Urinary bladder (tissue), 4 donors: ENCODE results near the gene MAN1C1. TPM values are rescaled to one million over a fixed set of nuclear protein-coding genes. Genes with fewer than 3 reads are reported as not detected.
"Not testable (repeated sequence)": the region's sequence is repeated elsewhere in the genome, so short reads cannot be mapped to it uniquely, and the experiment has no call there.

Source experiments
- DNase-seq: peaks from one replicate; pipeline ENCODE4 v3.0.0-alpha.2; 2015; ENCODE audit errors: extremely low spot score
- H3K27ac ChIP-seq: one replicate; pipeline ENCODE4 v1.5.1; 2013; ENCODE audit warnings: low read depth, mild to moderate bottlenecking, moderate library complexity
- H3K36me3 ChIP-seq: one replicate; pipeline ENCODE4 v1.6.1; 2013; ENCODE audit warnings: mild to moderate bottlenecking, moderate library complexity; ENCODE audit not compliant: insufficient read depth
- H3K4me1 ChIP-seq: one replicate; pipeline ENCODE4 v1.6.1; 2013; ENCODE audit warnings: mild to moderate bottlenecking, moderate library complexity; ENCODE audit not compliant: insufficient read depth
- H3K4me3 ChIP-seq: one replicate; pipeline ENCODE4 v1.5.1; 2013; ENCODE audit warnings: low read depth, low read length
- WGBS: extraction: QIAGEN DNeasy Blood & Tissue Kit; methylation state at CpG from one replicate; pipeline ENCODE4 v1.1.7; 2013; 5-methylcytosine and 5-hydroxymethylcytosine counted together
- polyA plus RNA-seq: library from polyadenylated mRNA; stranded (reverse); fragments of 200-250 nt; gene quantifications from one replicate; pipeline ENCODE4 v1.2.3, GENCODE V29; 2013
- total RNA-seq: library from RNA; depleted of rRNA; stranded (reverse); fragments of >200 nt; gene quantifications from one replicate; pipeline ENCODE4 v1.2.3, GENCODE V29; 2014
- donor health status: healthy with polysubstance abuse.
- donor health status: healthy.

Gene MAN1C1
- total and polyA plus RNA-seq, 2 donors, result 18.2 to 26.4 TPM

DNA sequence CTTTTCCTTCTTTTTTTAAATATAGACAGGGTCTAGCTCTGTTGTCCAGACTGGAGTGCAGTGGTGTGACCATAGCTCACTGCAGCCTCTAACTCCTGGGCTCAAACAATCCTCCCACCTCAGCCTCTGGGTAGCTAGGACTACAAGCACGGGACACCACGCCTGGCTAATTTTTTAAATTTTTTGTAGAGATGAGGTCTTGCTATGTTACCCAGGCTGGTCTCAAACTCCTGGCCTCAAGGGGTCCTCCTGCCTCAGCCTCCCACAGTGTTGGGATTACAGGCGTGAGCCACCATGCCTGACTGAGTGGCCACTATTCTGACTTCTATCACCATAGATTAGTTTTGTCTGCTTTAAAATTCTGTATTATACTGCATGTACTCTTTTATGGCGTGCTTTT, 80.1 kb downstream of the MAN1C1 start:
- not testable (repeated sequence) for H3K4me3 ChIP-seq, DNase-seq, H3K4me1 ChIP-seq, H3K27ac ChIP-seq, H3K36me3 ChIP-seq
- WGBS, result 97% methylated on average over 4 of the region's 4 CpGs

GRCh38 chr1:25697435-25698217, 81.0 kb downstream of the MAN1C1 start:
- WGBS, result 70% methylated on average over 10 of the region's 10 CpGs
- H3K27ac ChIP-seq, result no peak overlapping the region
- H3K4me1 ChIP-seq, result no peaks in the 10 kb centered on the region
- H3K4me3 ChIP-seq, result no peak overlapping the region
- no peak for DNase-seq
- H3K36me3 ChIP-seq, result no peaks in the 10 kb centered on the region

- DNase-seq, result no peak
- Histone ChIP-seq H3K27ac (no peak overlapping the region), H3K36me3 (no peaks in the 10 kb centered on the region), H3K4me3 (no peak overlapping the region), H3K4me1 (no peaks in the 10 kb centered on the region)
- WGBS, result 91% methylated on average over 10 of the region's 10 CpGs
Measured at GRCh38 chr1:25698252-25698651, 81.7 kb downstream of the MAN1C1 start.

DNA sequence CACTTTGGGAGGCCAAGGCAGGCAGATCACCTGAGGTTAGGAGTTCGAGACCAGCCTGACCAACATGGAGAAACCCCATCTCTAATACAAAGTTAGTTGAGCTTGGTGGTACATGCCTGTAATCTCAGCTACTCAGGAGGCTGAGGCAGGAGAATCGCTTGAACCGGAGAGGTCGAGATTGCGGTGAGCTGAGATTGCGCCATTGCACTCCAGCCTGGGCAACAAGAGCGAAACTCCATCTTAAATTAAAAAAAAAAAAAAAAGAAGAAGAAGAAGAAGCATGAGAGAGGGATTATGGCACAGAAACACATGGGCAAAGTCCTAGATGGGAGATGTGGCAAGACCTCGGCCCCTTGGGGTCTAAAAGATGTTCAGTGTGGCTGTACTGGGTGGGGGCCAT, 82.5 kb downstream of the MAN1C1 start:
- not testable (repeated sequence) for H3K4me1 ChIP-seq, DNase-seq, H3K27ac ChIP-seq, H3K36me3 ChIP-seq, H3K4me3 ChIP-seq
- 96% methylated on average over 8 of the region's 8 CpGs for WGBS

- DNase-seq, result no peak
- H3K4me1 ChIP-seq, result no peaks in the 10 kb centered on the region
Measured at GRCh38 chr1:25699500-25700143, 83.0 kb downstream of the MAN1C1 start.

DNA sequence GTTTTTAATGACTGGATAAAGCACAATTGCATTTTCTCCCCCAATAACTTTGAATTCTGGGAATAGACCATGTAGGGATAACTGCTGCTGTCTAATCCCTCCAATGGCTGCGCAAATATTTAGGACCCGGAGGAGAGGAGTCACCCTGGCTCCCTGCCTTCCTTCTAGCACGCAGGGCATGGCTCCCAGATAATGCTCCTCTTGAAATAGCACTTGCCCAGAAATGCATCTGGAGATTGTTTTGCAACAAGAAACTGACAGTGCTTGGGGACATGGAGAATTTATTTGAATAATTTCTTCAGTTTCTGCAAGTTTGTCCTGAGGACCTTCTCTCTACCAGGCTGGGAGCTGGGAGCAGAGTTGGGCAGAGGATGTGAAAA, 83.5 kb downstream of the MAN1C1 start:
- no peak for DNase-seq
- Histone ChIP-seq H3K27ac (no peak overlapping the region), H3K36me3 (no peaks in the 10 kb centered on the region), H3K4me1 (no peaks in the 10 kb centered on the region), H3K4me3 (no peak overlapping the region)
- WGBS, result 29% methylated on average over 3 of the region's 3 CpGs

More at GRCh38 chr1:25699500-25700143, 83.0 kb downstream of the MAN1C1 start:
- Histone ChIP-seq H3K36me3 (no peaks in the 10 kb centered on the region), H3K27ac (peak overlapping the region; percentile 40), H3K4me3 (no peak overlapping the region)
- WGBS, result 40% methylated on average over 10 of the region's 10 CpGs

- WGBS, result 53% methylated on average over 7 of the region's 7 CpGs
- Histone ChIP-seq H3K36me3 (no peaks in the 10 kb centered on the region), H3K4me1 (no peaks in the 10 kb centered on the region), H3K4me3 (no peak overlapping the region), H3K27ac (no peak overlapping the region)
- DNase-seq, result no peak
Measured at GRCh38 chr1:25700626-25701025, 84.0 kb downstream of the MAN1C1 start.

DNA sequence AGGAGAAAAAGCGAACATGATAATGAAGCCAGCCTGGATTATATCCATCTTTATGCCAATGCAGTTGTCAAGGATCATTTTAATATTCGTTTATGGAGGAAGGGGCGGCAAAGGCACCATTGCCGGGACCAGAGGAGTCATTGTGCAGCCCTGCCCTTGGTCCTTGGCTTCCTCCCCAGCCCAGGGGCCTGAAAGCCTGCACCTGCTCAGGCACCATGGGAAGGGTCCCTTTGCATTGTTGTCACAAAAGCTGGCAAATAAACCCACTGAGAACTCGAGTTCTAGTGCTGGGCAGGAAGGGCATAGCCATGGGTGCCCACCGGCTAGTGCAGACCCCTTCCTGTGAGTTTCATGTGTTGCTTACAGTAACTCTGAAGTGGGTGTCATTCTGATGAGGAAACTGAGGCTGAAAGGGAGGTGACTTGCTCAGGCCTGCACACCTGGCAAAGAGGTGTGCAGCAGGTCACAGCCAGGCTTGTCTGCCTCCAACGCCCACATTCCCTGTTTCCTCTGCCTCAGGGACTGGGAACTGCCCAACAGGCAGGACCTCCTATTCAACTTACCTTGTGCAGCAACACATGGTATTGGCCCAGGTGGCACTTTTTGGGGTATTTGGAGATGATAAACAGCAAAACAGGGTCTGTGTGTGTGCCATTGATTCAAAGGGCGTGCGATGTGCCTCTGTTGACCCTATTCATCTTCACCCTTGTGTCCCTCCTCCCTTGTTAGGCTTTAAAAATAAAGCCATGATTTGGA, 84.6 kb downstream of the MAN1C1 start:
- Histone ChIP-seq H3K4me1 (no peaks in the 10 kb centered on the region), H3K36me3 (no peaks in the 10 kb centered on the region), H3K4me3 (no peak overlapping the region), H3K27ac (no peak overlapping the region)
- DNase-seq, result no peak
- WGBS, result 86% methylated on average over 9 of the region's 9 CpGs

- no peak overlapping the region for H3K27ac ChIP-seq
- H3K4me1 ChIP-seq, result no peaks in the 10 kb centered on the region
- 81% methylated on average over 11 of the region's 11 CpGs for WGBS
- H3K36me3 ChIP-seq, result no peaks in the 10 kb centered on the region
- H3K4me3 ChIP-seq, result no peak overlapping the region
- DNase-seq, result no peak
Measured at GRCh38 chr1:25702101-25702775, 85.6 kb downstream of the MAN1C1 start.

- no peak overlapping the region for H3K4me3 ChIP-seq
- WGBS, result 93% methylated on average over 5 of the region's 5 CpGs
- no peak for DNase-seq
- H3K27ac ChIP-seq, result no peak overlapping the region
- H3K36me3 ChIP-seq, result no peaks in the 10 kb centered on the region
- H3K4me1 ChIP-seq, result no peaks in the 10 kb centered on the region
Measured at GRCh38 chr1:25703041-25703440, 86.5 kb downstream of the MAN1C1 start.

GRCh38 chr1:25703671-25704266, 87.2 kb downstream of the MAN1C1 start:
- WGBS, result 76% methylated on average over 6 of the region's 6 CpGs
- DNase-seq, result no peak
- Histone ChIP-seq H3K27ac (no peak overlapping the region), H3K36me3 (no peaks in the 10 kb centered on the region), H3K4me1 (no peaks in the 10 kb centered on the region), H3K4me3 (no peak overlapping the region)

DNA sequence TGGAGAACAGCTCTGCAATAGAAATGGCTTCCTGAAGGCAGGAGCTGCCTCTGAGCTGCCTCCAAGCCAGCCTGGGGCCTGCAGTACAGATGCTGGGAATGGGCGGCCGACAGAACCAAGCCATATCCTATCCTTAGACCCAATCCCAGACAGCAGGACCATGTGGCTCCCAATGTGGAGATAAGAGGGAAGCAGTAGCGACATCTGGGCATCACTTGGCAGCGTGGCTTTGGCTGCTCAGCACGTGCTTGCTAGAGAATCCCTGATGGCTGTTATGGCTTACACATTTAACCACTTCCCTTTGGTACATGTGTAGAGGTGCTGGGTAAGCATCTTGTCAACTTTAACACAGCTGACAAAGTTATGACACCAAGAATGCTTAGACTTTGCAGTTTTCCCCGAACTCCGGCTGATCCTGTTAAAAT, 87.7 kb downstream of the MAN1C1 start:
- Histone ChIP-seq H3K36me3 (no peaks in the 10 kb centered on the region), H3K27ac (no peak overlapping the region), H3K4me3 (no peak overlapping the region), H3K4me1 (no peaks in the 10 kb centered on the region)
- 60% methylated on average over 7 of the region's 7 CpGs for WGBS
- no peak for DNase-seq

DNA sequence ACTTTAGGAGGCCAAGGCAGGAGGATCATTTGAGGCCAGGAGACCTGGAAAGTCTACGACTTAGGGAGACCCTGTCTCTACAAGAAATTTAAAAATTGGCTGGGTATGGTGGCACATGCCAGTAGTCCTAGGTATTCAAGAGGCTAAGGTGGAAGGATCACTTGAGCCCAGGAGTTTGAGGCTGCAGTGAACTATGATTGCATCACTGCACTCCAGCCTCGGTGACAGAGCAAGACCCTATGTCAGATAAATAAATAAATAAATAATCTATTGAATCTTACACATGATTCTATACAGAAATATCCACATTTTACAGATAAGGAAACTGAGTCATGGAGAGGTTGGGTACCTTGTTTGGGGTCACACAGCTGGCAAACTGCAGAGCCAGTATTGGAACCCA, 89.1 kb downstream of the MAN1C1 start:
- no peak for DNase-seq
- 89% methylated on average over 2 of the region's 2 CpGs for WGBS
- Histone ChIP-seq H3K4me3 (no peak overlapping the region), H3K27ac (no peak overlapping the region), H3K4me1 (no peaks in the 10 kb centered on the region), H3K36me3 (no peaks in the 10 kb centered on the region)
